ENCODE measurements around the gene PMP22.

PMP22 gene

GRCh38 chr17:15265131-15265530, at the start of gene PMP22:
TSS of gene PMP22 (minus strand) at chr17:15265326. CDS start at chr17:15260727, 4,599 bp downstream.
- no peak for DNase-seq

DNA sequence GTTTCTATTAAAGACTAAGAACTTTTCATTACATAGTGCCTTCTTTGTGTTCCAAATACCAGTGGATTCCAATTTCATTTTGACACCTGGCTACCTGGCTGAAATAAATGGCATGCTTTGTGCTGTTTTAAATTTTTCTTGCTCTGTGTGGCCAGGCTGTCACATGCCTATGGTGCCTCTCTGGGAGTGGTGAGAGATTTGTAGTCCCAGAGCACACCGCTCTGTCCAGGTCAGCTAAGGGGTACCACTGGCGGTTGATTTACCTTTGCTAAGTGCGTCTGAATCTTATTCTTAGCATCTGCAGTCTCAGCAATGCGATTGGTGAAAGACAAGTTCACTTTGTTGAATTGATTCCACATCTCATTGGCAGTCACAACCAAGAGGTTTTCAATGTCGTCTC, 46.9 kb upstream of the PMP22 start:
- no peak for DNase-seq

GRCh38 chr17:15309793-15310192, 44.7 kb upstream of the PMP22 start:
- DNase-seq: no peak

GRCh38 chr17:15309236-15309635, 44.1 kb upstream of the PMP22 start:
- DNase-seq: no peak

DNA sequence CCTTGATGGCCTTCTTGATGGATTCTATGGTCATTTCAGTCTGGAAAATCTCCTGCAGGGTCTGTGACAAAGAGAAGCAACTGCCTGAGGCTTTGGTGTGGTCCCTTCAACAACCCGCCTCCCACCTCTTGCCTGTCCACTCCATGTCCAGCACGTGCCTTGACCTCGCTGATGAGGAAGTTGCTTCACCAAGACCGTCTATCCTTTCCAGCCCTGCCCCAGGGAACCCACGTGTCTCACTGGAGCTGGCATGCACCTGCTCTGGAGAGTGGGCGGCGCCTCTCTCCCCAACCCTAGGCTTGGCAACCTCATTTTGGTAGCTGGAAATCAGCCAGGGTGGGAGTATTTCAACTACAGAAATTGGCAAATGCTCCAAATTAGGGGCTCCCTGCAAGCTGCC, 43.6 kb upstream of the PMP22 start:
- no peak for DNase-seq

DNA sequence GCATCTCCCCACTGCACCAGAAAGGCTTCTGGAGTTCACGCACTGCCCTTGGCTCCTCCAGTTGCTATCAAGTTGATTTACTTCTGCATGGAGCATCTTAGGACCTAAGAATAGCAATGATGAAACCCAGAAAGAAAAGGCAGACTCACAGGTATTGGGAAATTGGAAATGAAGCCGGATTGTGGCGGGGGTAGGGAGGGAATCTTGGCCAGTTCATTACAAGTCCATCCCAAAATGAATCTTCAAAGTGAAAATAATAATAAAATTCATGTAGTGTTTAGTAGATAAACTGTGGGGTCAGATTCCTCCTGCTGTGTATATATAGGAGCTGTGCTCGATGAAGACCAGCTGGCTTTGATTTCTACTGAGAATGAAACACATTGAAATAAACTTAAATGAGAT, 42.6 kb upstream of the PMP22 start:
- DNase-seq: no peak

DNA sequence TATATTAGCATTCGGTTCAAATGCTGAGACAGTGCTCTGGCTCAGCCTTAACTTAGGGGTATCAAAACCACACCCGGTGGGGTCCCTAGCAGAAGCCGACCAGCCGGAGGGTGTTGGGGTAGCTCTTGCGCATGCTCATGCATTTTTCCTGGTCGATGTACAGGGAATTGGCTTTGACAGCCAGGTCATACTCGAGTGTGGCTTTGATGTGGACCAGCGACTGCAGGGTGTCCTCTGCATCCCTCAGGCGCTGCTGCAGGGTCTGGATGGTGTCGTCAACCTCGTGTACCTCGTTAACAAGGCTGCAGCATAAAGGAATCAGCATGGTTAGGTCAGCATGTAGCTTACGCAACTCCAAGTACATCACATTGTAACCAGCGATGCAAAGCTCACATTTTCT, 38.7 kb upstream of the PMP22 start:
- no peak for DNase-seq

DNA sequence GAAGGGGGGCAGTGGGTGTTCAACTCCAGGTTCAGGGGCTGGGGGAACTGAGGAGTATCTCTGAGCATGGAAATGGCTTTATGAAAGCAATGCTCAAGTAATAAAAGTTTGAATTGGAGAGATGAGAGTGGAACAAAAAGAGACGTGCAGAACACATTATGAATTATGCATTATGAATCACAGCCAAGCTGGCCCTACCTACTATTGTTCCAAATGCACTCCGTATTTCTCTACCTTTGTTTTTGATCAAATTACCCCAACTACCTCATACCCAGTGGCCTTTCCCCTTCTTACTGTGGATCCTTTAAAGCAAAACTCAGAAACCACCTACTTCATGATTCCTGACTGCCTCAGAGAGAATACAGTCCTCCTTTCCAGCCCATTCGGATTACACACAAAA, 38.1 kb upstream of the PMP22 start:
- DNase-seq: no peak

GRCh38 chr17:15301845-15302244, 36.7 kb upstream of the PMP22 start:
- DNase-seq: no peak

GRCh38 chr17:15298176-15298575, 33.0 kb upstream of the PMP22 start:
- DNase-seq: no peak

GRCh38 chr17:15293558-15293957, 28.4 kb upstream of the PMP22 start:
- DNase-seq: no peak

GRCh38 chr17:15291674-15292361, 26.7 kb upstream of the PMP22 start:
- DNase-seq: no peak

DNA sequence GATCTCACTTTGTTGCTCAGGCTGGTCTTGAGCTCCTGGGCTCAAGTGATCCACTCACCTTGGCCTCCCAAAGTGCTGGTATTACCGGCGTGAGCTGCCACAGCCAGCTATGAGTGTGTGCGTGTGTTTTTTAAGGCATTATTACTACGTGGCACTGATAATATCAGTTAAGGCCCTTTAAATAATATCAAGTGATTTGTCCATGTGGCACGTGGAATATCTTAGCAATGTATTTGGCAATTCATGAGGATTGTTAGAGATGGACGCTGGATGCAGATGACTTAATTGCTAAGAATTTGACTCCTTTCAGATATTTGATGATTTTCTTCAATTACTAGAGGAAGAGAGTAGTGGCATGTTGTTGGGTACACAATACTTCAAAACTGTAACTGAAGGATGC, 25.5 kb upstream of the PMP22 start:
- DNase-seq: no peak

DNA sequence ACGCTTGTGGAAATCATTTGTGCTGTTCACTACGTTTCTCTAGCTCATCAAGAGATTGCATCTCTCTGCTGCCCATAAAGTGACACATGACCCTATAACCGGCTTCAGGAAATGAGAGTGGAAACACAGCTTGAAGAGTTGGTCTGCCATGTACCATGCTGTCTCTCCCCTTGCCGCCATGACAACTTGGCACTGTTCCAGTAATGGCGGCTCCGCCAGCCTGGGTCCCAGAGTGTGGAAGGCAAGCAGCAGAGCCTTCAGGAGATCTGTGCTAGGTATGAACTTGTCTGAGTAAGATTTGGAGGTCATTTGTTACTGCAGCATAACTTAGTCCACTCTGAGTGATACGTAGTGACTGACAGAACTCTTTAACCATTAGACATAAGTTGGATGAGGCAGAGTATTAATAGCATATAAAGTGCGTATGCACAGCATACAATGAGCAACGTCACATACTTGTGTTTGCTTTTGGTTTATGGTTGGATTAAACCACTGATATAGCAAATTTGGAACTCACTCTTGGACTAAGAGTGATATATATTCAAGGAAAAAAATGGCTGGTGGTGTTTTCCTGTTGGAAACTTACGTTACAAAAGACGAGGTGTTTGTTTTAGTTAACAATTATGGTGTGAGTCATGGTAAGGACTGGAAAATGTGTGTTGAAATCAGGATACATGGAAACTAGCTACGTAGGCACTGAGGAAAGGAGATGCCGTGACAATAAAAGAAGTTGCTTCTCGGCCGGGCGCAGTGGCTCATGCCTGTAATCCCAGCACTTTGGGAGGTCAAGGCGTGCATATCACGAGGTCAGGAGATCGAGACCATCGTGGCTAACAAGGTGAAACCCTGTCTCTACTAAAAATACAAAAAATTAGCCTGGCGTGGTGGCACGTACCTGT, 24.4 kb upstream of the PMP22 start:
- no peak for DNase-seq

GRCh38 chr17:15288859-15289258, 23.7 kb upstream of the PMP22 start:
- no peak for DNase-seq

- DNase-seq: no peak
Observed at GRCh38 chr17:15287538-15288267, 22.6 kb upstream of the PMP22 start.

GRCh38 chr17:15285466-15285865, 20.3 kb upstream of the PMP22 start:
- no peak for DNase-seq

- no peak for DNase-seq
Observed at GRCh38 chr17:15284537-15284936, 19.4 kb upstream of the PMP22 start.

GRCh38 chr17:15284107-15284506, 19.0 kb upstream of the PMP22 start:
- no peak for DNase-seq

DNA sequence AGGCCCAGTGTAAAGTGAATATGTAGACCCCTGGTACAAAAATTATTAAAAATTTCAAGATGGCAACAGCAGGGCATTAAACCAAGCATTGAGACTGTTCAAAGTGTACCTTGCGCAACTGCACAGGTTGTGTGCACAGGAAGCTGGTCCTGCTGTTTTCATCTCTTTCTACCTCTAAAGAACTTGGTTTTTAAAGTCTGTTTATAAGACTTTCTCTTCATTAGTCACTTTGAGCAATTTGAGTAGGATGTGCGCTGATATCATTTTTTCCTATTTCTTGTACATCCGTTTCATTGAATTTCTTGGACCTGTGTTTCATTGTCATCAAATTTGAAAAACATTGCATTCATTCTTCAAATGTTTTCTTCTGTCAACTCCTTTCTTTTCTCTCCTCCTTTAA, 16.8 kb upstream of the PMP22 start:
- DNase-seq: no peak

- no peak for DNase-seq
Observed at GRCh38 chr17:15278924-15279477, 13.9 kb upstream of the PMP22 start.

- no peak for DNase-seq
Observed at GRCh38 chr17:15278380-15278779, 13.3 kb upstream of the PMP22 start.

DNA sequence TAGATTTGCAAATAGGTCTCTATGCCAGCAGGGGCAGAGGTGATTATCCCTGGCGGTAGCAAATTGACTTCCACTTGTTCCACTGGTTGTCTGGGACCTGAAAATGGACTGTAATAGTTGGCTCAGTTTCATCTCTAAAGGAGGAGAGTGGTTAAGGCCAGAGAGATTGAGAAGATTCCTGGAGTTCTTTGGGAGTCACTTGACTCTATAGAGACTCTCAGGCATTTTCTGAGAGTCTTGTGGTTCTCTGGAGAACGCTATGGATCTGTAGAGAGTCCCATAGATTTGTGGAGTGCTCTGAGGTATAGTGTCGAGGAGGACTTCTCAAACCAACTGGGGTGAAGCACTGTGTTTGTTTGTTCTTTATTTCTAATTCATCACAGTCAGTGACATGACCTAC, 8.9 kb upstream of the PMP22 start:
- no peak for DNase-seq
